GM12878 (cell line): Measurements from ENCODE around the gene LRRC47. TPM values are rescaled to one million over a fixed set of nuclear protein-coding genes. Genes with fewer than 3 reads are reported as not detected.

Experiments used
- ATAC-seq: fragments of 200-7000 bp; cut with Tn5 transposase; 3 replicates; pipeline ENCODE4 v1.9.1; 2020; ENCODE audit warnings: mild to moderate bottlenecking, moderate library complexity
- BruUV-seq: library from RNA; stranded (reverse); fragments of 400-500 nt; replicated peaks from 2 replicates; lab custom pipeline; 2021; lab: Mats Ljungman, UMichigan
- CTCF ChIA-PET: fragments of 300-600 bp; sonication (Branson Sonifier 250); formaldehyde crosslinking; extraction: SDS; loops from one replicate; lab custom pipeline; 2021; ENCODE audit warnings: inconsistent platforms; lab: Yijun Ruan, JAX
- POLR2A ChIA-PET: fragments of 350-600 bp; formaldehyde crosslinking; extraction: SDS; loops from one replicate; lab custom pipeline; 2021; ENCODE audit warnings: inconsistent platforms; lab: Charles Lee
- RAD21 ChIA-PET: fragments of 300-600 bp; sonication (Branson Sonifier 250); formaldehyde crosslinking; loops from one replicate; lab custom pipeline; 2023; ENCODE audit warnings: antibody characterized with exemption; ENCODE audit not compliant: unreplicated experiment; lab: Charles Lee
- SMC1A ChIA-PET: fragments of 300-600 bp; sonication (Branson Sonifier 250); formaldehyde crosslinking; loops from one replicate; lab custom pipeline; 2023; ENCODE audit not compliant: unreplicated experiment, uncharacterized antibody; lab: Charles Lee
- DNase-seq: peaks from one replicate; pipeline ENCODE4 v3.0.0-alpha.2; 2011; ENCODE audit warnings: low read depth, low spot score
- FAIRE-seq: peaks from 3 replicates; lab custom pipeline; 2011; peaks lifted over from hg19 to GRCh38; lab: Jason Lieb, UNC
- H2AFZ ChIP-seq: 2 replicates; pipeline ENCODE4 v1.6.0; 2011; ENCODE audit warnings: low read depth, low read length, control low read depth; ENCODE audit not compliant: control insufficient read depth
- H3K27ac ChIP-seq: 2 replicates; pipeline ENCODE4 v1.5.1; 2011; ENCODE audit warnings: control low read depth; ENCODE audit not compliant: control insufficient read depth, insufficient read depth
- H3K27me3 ChIP-seq, 2 experiments: replicated peaks in 1 of 2; 2 replicates each; pipeline versions ENCODE4 v1.6.0 to v1.6.1; 2011; ENCODE audit warnings: low read length in 1 of 2; ENCODE audit not compliant: control insufficient read depth in 2 of 2, insufficient read depth in 2 of 2
- H3K36me3 ChIP-seq, 2 experiments: 2 replicates each; pipeline ENCODE4 v1.5.1; 2011; ENCODE audit warnings: low read length in 1 of 2; ENCODE audit not compliant: control insufficient read depth in 2 of 2, insufficient read depth in 2 of 2
- H3K4me1 ChIP-seq: 2 replicates; pipeline ENCODE4 v1.6.1; 2011; ENCODE audit warnings: mild to moderate bottlenecking, low read length, moderate library complexity, mixed read lengths; ENCODE audit not compliant: control insufficient read depth, insufficient read depth
- H3K4me2 ChIP-seq: 2 replicates; pipeline ENCODE4 v1.6.0; 2011; ENCODE audit warnings: control low read depth; ENCODE audit not compliant: control insufficient read depth, insufficient read depth
- H3K4me3 ChIP-seq: fragments of 200-600 bp; sonication (generic); 2 replicates; pipeline ENCODE4 v1.5.1; 2016
- H3K79me2 ChIP-seq: 2 replicates; pipeline ENCODE4 v1.6.0; 2011; ENCODE audit warnings: low read length; ENCODE audit not compliant: control insufficient read depth, insufficient read depth
- H3K9ac ChIP-seq: 2 replicates; pipeline ENCODE4 v1.8.0; 2011; ENCODE audit warnings: low read length, control low read depth, mixed read lengths; ENCODE audit not compliant: control insufficient read depth, insufficient read depth
- H3K9me3 ChIP-seq: replicated peaks from 3 replicates; pipeline ENCODE4 v1.5.1; 2011; ENCODE audit warnings: mild to moderate bottlenecking, low read length; ENCODE audit not compliant: control insufficient read depth, insufficient read depth
- H4K20me1 ChIP-seq: 2 replicates; pipeline ENCODE4 v1.6.0; 2011; ENCODE audit not compliant: control insufficient read depth, insufficient read depth
- CEBPZ ChIP-seq: fragments of 150-350 bp; IDR thresholded peaks from 2 replicates; pipeline ENCODE4 v1.6.1; 2016; ENCODE audit warnings: low read depth, low read length
- CREM ChIP-seq: IDR thresholded peaks from 2 replicates; pipeline ENCODE4 v1.6.1; 2014; ENCODE audit warnings: antibody characterized with exemption, low read depth
- GABPA ChIP-seq: IDR thresholded peaks from 2 replicates; pipeline ENCODE4 v1.6.1; 2014; ENCODE audit warnings: antibody characterized with exemption, low read depth, mild to moderate bottlenecking, inconsistent platforms
- NR2C1 ChIP-seq: fragments of 450-650 bp; IDR thresholded peaks from 2 replicates; pipeline ENCODE4 v1.6.1; 2017; ENCODE audit warnings: antibody characterized with exemption, mild to moderate bottlenecking, moderate library complexity
- NR2F1 ChIP-seq: fragments of 450-650 bp; conservative IDR thresholded peaks from 2 replicates; pipeline ENCODE4 v1.6.1; 2017; ENCODE audit warnings: mild to moderate bottlenecking
- PKNOX1 ChIP-seq: fragments of 450-650 bp; IDR thresholded peaks from 2 replicates; pipeline ENCODE4 v1.6.1; 2016; ENCODE audit warnings: mild to moderate bottlenecking
- ZBTB40 ChIP-seq: fragments of 450-650 bp; IDR thresholded peaks from 2 replicates; pipeline ENCODE4 v1.6.1; 2016; ENCODE audit warnings: mild to moderate bottlenecking, moderate library complexity, borderline replicate concordance
- ZNF687 ChIP-seq: fragments of 450-650 bp; IDR thresholded peaks from 2 replicates; pipeline ENCODE4 v1.6.1; 2017; ENCODE audit warnings: mild to moderate bottlenecking, moderate library complexity
- WGBS: methylation state at CpG from one replicate; pipeline ENCODE4 v1.1.6; 2016; ENCODE audit warnings: low lambda C conversion rate; ENCODE audit not compliant: insufficient replicate concordance, insufficient coverage; ENCODE audit errors: missing lambda C conversion rate; 5-methylcytosine and 5-hydroxymethylcytosine counted together
- in situ Hi-C: fragments of 300-500 bp; cut with MboI; formaldehyde crosslinking; loops from 9 replicates; pipeline ENCODE4 v1.14.3; 2018; ENCODE audit warnings: mixed read lengths
- intact Hi-C: fragments of 100-400 bp; cut with micrococcal nuclease; formaldehyde crosslinking; loops from one replicate; pipeline ENCODE4 v1.14.2; 2022; ENCODE audit not compliant: unreplicated experiment
- polyA plus RNA-seq, 11 experiments: library from polyadenylated mRNA; depleted of rRNA in 4 of 11; unstranded in 6 of 11; stranded (reverse) in 5 of 11; fragments of >200 nt; fragmentation: Nextera tagmentation in 4 of 11; fragmentation: Illumina TruSeq in 1 of 11; extraction: Ambion mirVana in 4 of 11; extraction: Trizol in 1 of 11; gene quantifications; 1 replicate in 1 of 11; 2 replicates in 10 of 11; pipeline versions ENCODE4 v1.2.1 to v1.2.3, GENCODE V29; 2011 to 2016; ENCODE audit warnings: inconsistent platforms in 2 of 11, missing spikeins in 2 of 11, low read depth in 1 of 11
- total RNA-seq, 4 experiments: library from RNA; depleted of rRNA in 3 of 4; stranded (reverse); fragments of >200 nt in 3 of 4; fragmentation: Illumina TruSeq in 1 of 4; extraction: Trizol in 1 of 4; gene quantifications; 2 replicates each; pipeline versions ENCODE4 v1.2.1 to v1.2.3, GENCODE V29; 2013 to 2021

The LRRC47 gene
- total and polyA plus RNA-seq, 10 of the 15 experiments (the other 5 are each of a cell fraction or from before 2014, with no cell fraction given): 2.5 to 34.6 (median 18.2) TPM

GRCh38 chr1:3747522-3747848 lies 48.8 kb downstream of the LRRC47 start (continued):
- no peak for TF ChIP-seq NR2C1
- TF ChIP-seq CREM: no peak
- TF ChIP-seq PKNOX1: 0 out of 2 replicates have a peak, but pooled peaks have one; percentile 7

GRCh38 chr1:3746830-3747521 lies 49.3 kb downstream of the LRRC47 start:
- TSS peak; percentile 70 for BruUV-seq
- H3K9me3 ChIP-seq: no peaks in the 10 kb centered on the region
- in situ Hi-C loops (no loop called here), intact Hi-C loops (no loop called here)
- H3K36me3 ChIP-seq: peaks cover 2% of the 10 kb centered on the region in 2 experiments; a peak in 3 of 4 replicates
- peaks cover 11% of the 10 kb centered on the region for H3K4me1 ChIP-seq
- H3K9ac ChIP-seq: peak overlapping the region; percentile 54
- 9% methylated on average over 19 of the region's 73 CpGs for WGBS
- RAD21 ChIA-PET: interaction anchor here (0.6 kb wide), 1 partner anchor 52 kb away, joined by 3 read pairs; no protein-coding TSS in a partner anchor
- peak overlapping the region; percentile 70 for H3K4me3 ChIP-seq
- peak; percentile 21 for DNase-seq
- SMC1A ChIA-PET: no interaction called here
- POLR2A ChIA-PET: no interaction called here
- H3K27ac ChIP-seq: no peak overlapping the region
- FAIRE-seq: peak; percentile 81
- no peaks in the 10 kb centered on the region for H3K79me2 ChIP-seq
- H4K20me1 ChIP-seq: no peaks in the 10 kb centered on the region
- H2AFZ ChIP-seq: peak overlapping the region; percentile 63
- CTCF ChIA-PET: no interaction called here
- H3K27me3 ChIP-seq: no peaks in the 10 kb centered on the region
- peak; percentile 98 for ATAC-seq
- H3K4me2 ChIP-seq: peak overlapping the region; percentile 87
- peak; percentile 89 for TF ChIP-seq GABPA
- TF ChIP-seq CEBPZ: no peak
- peak; percentile 32; the same call in 1 of the 2 replicates for TF ChIP-seq ZNF687
- TF ChIP-seq NR2F1: 0 out of 2 replicates have a peak, but pooled peaks have one; percentile 29
- peak; percentile 80 for TF ChIP-seq ZBTB40
